ENCODE data around the gene PRKCZ.

GRCh38 chr1:2023187-2023586 is 27.0 kb upstream of the PRKCZ start:
- TF ChIP-seq CTCF (conservative IDR thresholded peaks at IDR 0.05): no peak
- TF ChIP-seq EZH2 (IDR thresholded peaks at IDR 0.05; ENCODE audit: low read depth): no peak

Measured in PC-9 (cell line).